CD14-positive monocyte (primary cell): ENCODE results near the gene EHD3. TPM values are rescaled to one million over a fixed set of nuclear protein-coding genes. Genes with fewer than 3 reads are reported as not detected.

Source experiments
- DNase-seq, 3 donors: peaks; one replicate each; pipeline ENCODE4 v3.0.0-alpha.2; 2011 to 2022
- H2AFZ ChIP-seq: 2 replicates; pipeline ENCODE4 v1.6.0; 2012; ENCODE audit warnings: mild to moderate bottlenecking, low read depth, low read length, inconsistent platforms; ENCODE audit not compliant: insufficient read depth, poor library complexity, severe bottlenecking
- H3K27ac ChIP-seq, 2 donors: 1 replicate in 1 of 2; 2 replicates in 1 of 2; pipeline ENCODE4 v1.5.1; 2012 to 2013; ENCODE audit warnings: low read length in 2 of 2, control low read depth in 1 of 2, inconsistent platforms in 1 of 2, low read depth in 1 of 2, mild to moderate bottlenecking in 1 of 2
- H3K27me3 ChIP-seq, 2 donors: one replicate each; pipeline versions ENCODE4 v1.6.0 to v1.6.1; 2011 to 2013; ENCODE audit warnings: low read length in 2 of 2; ENCODE audit not compliant: control insufficient read depth in 2 of 2, insufficient read depth in 2 of 2
- H3K36me3 ChIP-seq, 2 donors: replicated peaks in 1 of 2; 1 replicate in 1 of 2; 2 replicates in 1 of 2; pipeline versions ENCODE4 v1.5.1 to v1.6.1; 2012 to 2013; ENCODE audit warnings: low read length in 2 of 2, control low read depth in 1 of 2, inconsistent platforms in 1 of 2, mild to moderate bottlenecking in 1 of 2; ENCODE audit not compliant: insufficient read depth in 2 of 2, control insufficient read depth in 1 of 2
- H3K4me1 ChIP-seq, 2 donors: 1 replicate in 1 of 2; 2 replicates in 1 of 2; pipeline versions ENCODE4 v1.5.1 to v1.6.1; 2012 to 2013; ENCODE audit warnings: low read length in 2 of 2, control low read depth in 1 of 2, inconsistent platforms in 1 of 2, mild to moderate bottlenecking in 1 of 2, moderate library complexity in 1 of 2; ENCODE audit not compliant: insufficient read depth in 2 of 2, control insufficient read depth in 1 of 2
- H3K4me2 ChIP-seq: replicated peaks from 2 replicates; pipeline ENCODE3; 2012; ENCODE audit warnings: low read length, moderate library complexity, mild to moderate bottlenecking; ENCODE audit not compliant: poor library complexity, severe bottlenecking; ENCODE audit errors: extremely low read depth
- H3K4me3 ChIP-seq, 3 experiments: fragments of 200-600 bp in 1 of 3; sonication (generic) in 1 of 3; replicated peaks in 1 of 3; 1 replicate in 2 of 3; 2 replicates in 1 of 3; pipeline ENCODE4 v1.5.1; 2011 to 2013; ENCODE audit warnings: low read length in 3 of 3, mild to moderate bottlenecking in 3 of 3, control low read depth in 2 of 3, low read depth in 2 of 3, inconsistent platforms in 1 of 3, moderate library complexity in 1 of 3
- H3K79me2 ChIP-seq: 2 replicates; pipeline ENCODE4 v1.6.0; 2012; ENCODE audit warnings: mild to moderate bottlenecking, control low read depth, inconsistent platforms, low read length, moderate library complexity; ENCODE audit not compliant: insufficient read depth
- H3K9ac ChIP-seq: 2 replicates; pipeline ENCODE4 v1.6.0; 2017; ENCODE audit warnings: low read length, mild to moderate bottlenecking; ENCODE audit not compliant: insufficient read depth, poor library complexity, severe bottlenecking
- H3K9me3 ChIP-seq, 2 donors: replicated peaks in 1 of 2; 1 replicate in 1 of 2; 2 replicates in 1 of 2; pipeline versions ENCODE4 v1.5.1 to v1.6.1; 2012 to 2013; ENCODE audit warnings: low read length in 2 of 2, control low read depth in 1 of 2; ENCODE audit not compliant: control insufficient read depth in 1 of 2, insufficient read depth in 1 of 2
- H4K20me1 ChIP-seq: 2 replicates; pipeline ENCODE4 v1.6.0; 2012; ENCODE audit warnings: mild to moderate bottlenecking, low read length, control low read depth, moderate library complexity; ENCODE audit not compliant: insufficient read depth
- H3K27ac Mint-ChIP-seq, 7 donors: one replicate each; pipeline ENCODE4 v1.8.0; 2020; ENCODE audit warnings: mild to moderate bottlenecking in 7 of 7, mixed read lengths in 7 of 7, moderate library complexity in 6 of 7, inconsistent platforms in 2 of 7
- H3K27me3 Mint-ChIP-seq, 3 donors: one replicate each; pipeline ENCODE4 v1.8.0; 2021 to 2022; ENCODE audit warnings: low read depth in 3 of 3, mild to moderate bottlenecking in 3 of 3, mixed read lengths in 3 of 3, moderate library complexity in 3 of 3, inconsistent platforms in 1 of 3
- H3K36me3 Mint-ChIP-seq, 2 donors: one replicate each; pipeline ENCODE4 v1.8.0; 2020; ENCODE audit warnings: mixed read lengths in 2 of 2, inconsistent platforms in 1 of 2, mild to moderate bottlenecking in 1 of 2
- H3K4me1 Mint-ChIP-seq: one replicate; pipeline ENCODE4 v1.8.0; 2020; ENCODE audit warnings: mild to moderate bottlenecking, mixed read lengths
- H3K4me3 Mint-ChIP-seq, 2 donors: one replicate each; pipeline ENCODE4 v1.8.0; 2020; ENCODE audit warnings: mild to moderate bottlenecking in 2 of 2, mixed read lengths in 2 of 2, moderate library complexity in 1 of 2
- H3K9me3 Mint-ChIP-seq, 7 donors: one replicate each; pipeline ENCODE4 v1.8.0; 2020 to 2022; ENCODE audit warnings: mixed read lengths in 7 of 7, mild to moderate bottlenecking in 6 of 7, moderate library complexity in 6 of 7, inconsistent platforms in 2 of 7
- CTCF ChIP-seq: fragments of 200-600 bp; IDR thresholded peaks from one replicate; pipeline ENCODE4 v1.8.0; 2022; ENCODE audit warnings: antibody characterized with exemption, mild to moderate bottlenecking
- WGBS: methylation state at CpG from one replicate; pipeline ENCODE4 v1.1.5; 2013; ENCODE audit warnings: missing lambda C conversion rate; ENCODE audit not compliant: insufficient coverage; 5-methylcytosine and 5-hydroxymethylcytosine counted together
- intact Hi-C, 2 donors: fragments of 100-400 bp; cut with micrococcal nuclease; formaldehyde crosslinking; loops; one replicate each; pipeline versions ENCODE4 v1.15.0 to v1.15.1; 2023
- polyA plus RNA-seq, 3 donors: library from polyadenylated mRNA; depleted of rRNA in 1 of 3; unstranded in 2 of 3; stranded (reverse) in 1 of 3; fragments of 300-500 nt in 2 of 3; fragments of >200 nt in 1 of 3; fragmentation: Illumina TruSeq in 2 of 3; gene quantifications; 1 replicate in 2 of 3; 2 replicates in 1 of 3; pipeline ENCODE4 v1.2.3, GENCODE V29; 2012 to 2021

EHD3 gene
- polyA plus RNA-seq, 3 donors = 1.1 to 1.5 (median 1.4) TPM

GRCh38 chr2:31286961-31287550, 53.1 kb downstream of the EHD3 start:
- TF ChIP-seq CTCF = no peak
- H3K27me3 Mint-ChIP-seq = peaks cover 0 to 5% (median 5%) of the 10 kb centered on the region in 3 donors
- no peak overlapping the region for H3K4me3 Mint-ChIP-seq
- Histone ChIP-seq H2AFZ (peak overlapping the region; percentile 35), H3K9ac (no peak overlapping the region), H3K4me3 (no peak overlapping the region), H3K4me2 (no peak overlapping the region), H4K20me1 (no peaks in the 10 kb centered on the region), H3K27ac (no peak overlapping the region), H3K36me3 (no peaks in the 10 kb centered on the region), H3K79me2 (no peaks in the 10 kb centered on the region), H3K27me3 (no peaks in the 10 kb centered on the region), H3K4me1 (peaks cover 0 to 6% of the 10 kb centered on the region in 2 donors), H3K9me3 (no peaks in the 10 kb centered on the region)
- H3K36me3 Mint-ChIP-seq = no peaks in the 10 kb centered on the region
- intact Hi-C loops = no loop called here
- peaks cover 4% of the 10 kb centered on the region for H3K4me1 Mint-ChIP-seq
- H3K9me3 Mint-ChIP-seq = peaks cover 0 to 3% (median 0%) of the 10 kb centered on the region in 7 donors
- WGBS = 70% methylated on average over 2 of the region's 5 CpGs
- no peak for DNase-seq
- H3K27ac Mint-ChIP-seq = peak overlapping the region in 1 of 7 donors; percentile 6

GRCh38 chr2:31287654-31288053, 53.7 kb downstream of the EHD3 start:
- no peak overlapping the region for H2AFZ ChIP-seq
- intact Hi-C loops = no loop called here
- H3K4me1 Mint-ChIP-seq = peaks cover 4% of the 10 kb centered on the region
- no peaks in the 10 kb centered on the region for H4K20me1 ChIP-seq
- no peaks in the 10 kb centered on the region for H3K36me3 Mint-ChIP-seq
- no peak overlapping the region for H3K27ac Mint-ChIP-seq
- H3K36me3 ChIP-seq = no peaks in the 10 kb centered on the region
- peaks cover 0 to 5% (median 5%) of the 10 kb centered on the region in 3 donors for H3K27me3 Mint-ChIP-seq
- no peak overlapping the region for H3K4me3 Mint-ChIP-seq
- H3K4me3 ChIP-seq = no peak overlapping the region
- no peak overlapping the region for H3K27ac ChIP-seq
- peaks cover 0 to 3% (median 0%) of the 10 kb centered on the region in 7 donors for H3K9me3 Mint-ChIP-seq
- TF ChIP-seq CTCF = no peak
- 7% methylated on average over 2 of the region's 2 CpGs for WGBS
- no peak overlapping the region for H3K9ac ChIP-seq
- H3K79me2 ChIP-seq = no peaks in the 10 kb centered on the region
- no peak for DNase-seq
- H3K9me3 ChIP-seq = no peaks in the 10 kb centered on the region
- H3K27me3 ChIP-seq = no peaks in the 10 kb centered on the region
- peaks cover 0 to 6% of the 10 kb centered on the region in 2 donors for H3K4me1 ChIP-seq
- no peak overlapping the region for H3K4me2 ChIP-seq
